GM19099 (cell line): ENCODE data around the gene CBX6.

Experiments
- POLR2A ChIP-seq: IDR thresholded peaks from 3 replicates; pipeline ENCODE4 v1.6.1; 2011; ENCODE audit warnings: low read depth; ENCODE audit not compliant: insufficient read length; ENCODE audit errors: extremely low read depth

Gene CBX6

DNA sequence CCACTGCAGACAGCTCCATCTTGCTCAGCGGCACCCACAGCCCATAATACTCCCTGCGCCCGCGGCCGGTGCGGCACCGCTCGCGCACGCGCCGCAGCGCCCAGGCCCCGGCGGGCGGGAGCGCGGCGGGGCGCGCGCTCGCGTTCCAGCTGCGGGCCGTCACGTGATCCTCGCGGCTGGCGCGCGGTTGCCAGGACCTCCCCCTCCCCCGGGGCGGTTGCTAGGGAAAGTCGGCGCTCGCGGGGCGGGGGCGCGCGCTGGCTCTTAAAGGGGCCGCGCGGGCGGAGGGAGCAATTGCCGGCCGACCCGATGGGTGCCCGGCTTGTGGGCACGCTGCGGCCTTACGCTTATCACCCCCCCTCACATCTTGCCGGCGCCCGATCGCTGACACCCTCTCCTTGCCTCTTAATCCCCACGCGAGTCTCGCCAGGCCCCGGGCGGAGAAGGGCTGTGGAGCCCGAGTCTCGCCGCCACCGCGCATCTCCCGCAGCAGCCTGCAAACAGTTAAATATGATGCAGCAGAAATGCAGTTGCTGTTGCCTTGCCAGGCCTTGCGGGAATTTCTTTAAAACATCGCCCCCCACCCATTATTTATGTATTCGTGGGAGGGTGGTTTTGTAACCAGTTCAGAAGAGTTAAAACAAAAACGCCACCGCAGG is at the start of gene CBX6:
Gene CBX6, minus strand, starts transcription at position 45 of the 659 bp plus-strand sequence. Its CDS starts 26 bp downstream, at position 19.
- TF ChIP-seq POLR2A: peak; percentile 81

DNA sequence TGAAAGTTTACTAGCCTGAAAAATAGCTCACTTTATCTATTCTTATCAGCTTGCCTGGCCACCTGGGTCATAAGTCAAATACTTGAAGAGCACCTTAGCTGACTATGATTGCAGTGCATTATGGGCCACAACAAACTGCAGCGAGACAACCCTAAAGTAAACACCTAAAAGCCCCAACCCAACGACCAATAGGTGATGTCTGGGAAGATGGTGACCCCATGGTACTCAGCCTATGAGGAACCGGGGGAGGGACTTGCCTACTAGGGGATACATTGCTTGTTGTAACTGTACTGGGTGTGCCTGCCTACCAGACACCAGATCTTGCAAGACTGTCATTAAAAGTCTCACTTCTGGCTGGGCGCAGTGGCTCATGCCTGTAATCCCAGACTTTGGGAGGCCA is 49.8 kb upstream of the CBX6 start:
- TF ChIP-seq POLR2A: no peak

DNA sequence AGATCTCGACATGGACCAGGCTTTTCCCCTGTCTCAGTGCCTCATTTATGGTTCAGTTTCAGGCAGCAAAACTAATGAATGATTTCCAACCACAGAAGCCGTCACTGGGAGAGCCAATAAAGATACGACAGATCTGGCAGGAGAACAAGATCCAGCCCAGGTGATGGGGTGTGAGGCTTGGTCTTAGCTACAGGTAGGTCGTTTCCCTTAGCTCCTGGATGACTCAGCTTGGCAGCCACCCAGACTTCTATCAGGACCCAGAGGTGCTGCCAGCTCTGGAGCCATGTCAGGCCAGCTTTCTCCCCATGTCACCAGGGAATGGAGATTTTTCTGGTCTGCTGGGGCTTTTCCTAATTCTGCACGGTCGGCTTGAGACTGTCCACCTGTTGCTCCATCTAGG is 49.1 kb upstream of the CBX6 start:
- no peak for TF ChIP-seq POLR2A

GRCh38 chr22:38919631-38920190 is 47.7 kb upstream of the CBX6 start:
- TF ChIP-seq POLR2A: no peak

DNA sequence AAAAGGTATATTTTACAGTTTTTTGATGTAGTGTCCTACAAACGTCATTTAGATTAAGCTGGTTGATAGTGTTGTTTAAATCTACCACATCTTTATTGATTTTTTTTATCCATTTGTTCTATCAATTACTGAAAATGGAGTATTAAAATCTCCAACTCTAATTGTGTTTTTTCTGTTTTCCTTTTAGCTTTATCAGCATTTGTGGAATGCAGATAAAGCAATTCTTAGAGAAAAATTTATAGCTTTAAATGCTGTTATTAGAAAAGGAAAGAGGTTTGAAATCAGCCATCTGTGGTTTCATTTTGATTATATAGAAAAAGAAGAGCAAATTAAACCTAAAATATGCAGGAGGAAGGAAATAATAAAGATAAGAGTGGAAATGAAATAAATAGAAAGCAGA is 39.4 kb upstream of the CBX6 start:
- TF ChIP-seq POLR2A: no peak

GRCh38 chr22:38907767-38908166 is 35.8 kb upstream of the CBX6 start:
- TF ChIP-seq POLR2A: no peak

DNA sequence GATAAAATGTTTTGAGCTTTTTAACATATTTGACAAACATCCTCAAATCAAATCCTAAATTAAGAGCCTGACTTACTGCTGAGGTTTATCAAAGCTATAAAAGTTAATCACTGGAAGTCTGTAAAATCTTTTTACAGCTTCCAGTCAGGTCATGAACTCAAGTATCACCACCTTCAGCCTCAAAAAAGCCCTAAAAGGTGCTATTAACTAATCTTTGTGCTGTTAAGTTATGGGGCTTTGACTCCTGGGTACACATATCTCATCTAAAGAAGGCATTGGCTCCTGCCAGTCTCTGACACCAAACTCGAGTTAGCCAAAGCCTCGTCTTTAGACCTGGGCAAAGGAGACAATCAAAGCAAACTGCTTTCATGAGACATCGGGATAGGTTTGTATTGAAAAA is 34.0 kb upstream of the CBX6 start:
- no peak for TF ChIP-seq POLR2A

DNA sequence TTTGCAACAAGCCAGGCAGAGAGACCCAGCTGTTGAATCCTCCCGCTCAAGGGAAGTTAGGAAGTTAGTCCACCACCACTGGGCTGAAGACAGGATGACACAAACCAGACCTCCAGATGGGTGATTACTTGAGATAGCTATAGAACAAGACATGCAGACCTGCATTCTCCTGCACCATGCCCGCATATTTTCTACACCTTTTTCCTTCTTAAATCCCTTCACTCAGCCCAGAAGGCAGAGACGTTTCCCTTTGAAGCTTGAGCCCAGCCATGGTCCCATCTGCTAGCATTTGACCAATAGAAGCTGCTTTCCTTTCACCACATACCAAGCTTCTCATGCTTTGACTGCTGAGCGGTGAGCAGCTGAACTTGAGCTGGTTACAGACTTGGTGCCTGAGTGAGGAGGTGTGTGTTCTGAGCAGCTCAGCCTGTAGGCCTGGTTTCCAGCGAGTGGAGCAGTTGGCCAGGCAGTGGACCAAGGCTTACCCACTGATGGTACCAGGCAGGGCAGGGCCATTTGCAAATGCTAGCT is 29.2 kb upstream of the CBX6 start:
- no peak for TF ChIP-seq POLR2A

DNA sequence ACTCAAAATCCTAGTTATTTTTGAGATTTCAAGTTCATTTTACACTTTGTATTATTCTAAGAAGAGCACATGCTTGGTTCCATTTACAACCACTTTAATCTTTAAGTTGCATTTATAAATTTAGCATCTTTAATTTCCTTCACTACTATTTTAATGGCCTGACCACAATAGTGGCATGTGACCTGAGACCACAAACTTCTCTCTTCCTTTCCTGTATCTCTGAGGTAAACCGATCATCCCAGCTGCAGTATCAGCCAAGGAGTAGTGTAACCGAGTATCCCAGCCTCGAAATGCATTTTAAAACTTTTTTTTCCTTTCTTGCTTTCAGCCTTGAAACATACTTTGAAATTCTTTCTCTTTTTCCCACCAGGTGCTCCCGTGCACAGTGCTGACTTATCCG is 28.7 kb upstream of the CBX6 start:
- TF ChIP-seq POLR2A: no peak

DNA sequence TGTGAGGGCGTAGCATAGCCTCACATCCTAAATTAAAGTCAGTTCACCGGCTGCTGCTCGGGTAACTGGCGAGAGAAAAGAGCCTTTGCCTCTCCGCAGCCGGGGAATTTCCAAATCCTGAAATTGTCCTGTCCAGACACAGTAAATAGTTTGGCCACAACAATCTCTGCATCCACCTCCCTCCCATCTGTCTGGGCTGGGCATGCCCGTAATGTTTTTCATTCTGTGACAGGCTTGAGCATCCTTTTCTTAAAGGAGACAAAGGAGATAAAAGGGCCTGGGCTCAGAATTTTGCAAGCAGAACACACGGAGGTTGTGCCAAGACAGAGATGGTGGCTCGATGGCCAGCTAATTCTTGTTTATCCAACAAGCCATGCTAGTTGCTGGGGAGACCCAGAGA is 19.2 kb upstream of the CBX6 start:
- no peak for TF ChIP-seq POLR2A

GRCh38 chr22:38890377-38890776 is 18.4 kb upstream of the CBX6 start:
- no peak for TF ChIP-seq POLR2A

DNA sequence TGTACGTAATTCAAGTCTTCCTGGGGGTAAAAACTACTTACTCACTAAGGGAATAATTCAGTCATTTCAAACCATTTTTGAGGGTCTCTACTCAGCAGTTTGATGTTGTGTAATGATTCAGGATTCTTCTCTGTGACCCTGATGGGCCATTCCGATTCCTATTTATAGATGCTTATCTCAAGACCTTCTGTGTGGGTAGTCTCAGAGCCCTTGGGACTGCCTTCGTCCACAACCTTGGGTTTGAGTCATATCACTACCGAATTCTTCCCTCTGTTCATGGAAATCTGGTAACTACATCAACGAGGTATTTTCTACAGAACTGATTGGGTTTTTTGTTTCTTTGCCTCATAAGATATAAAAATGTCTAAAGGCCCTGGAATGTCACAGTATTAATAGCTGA is 14.3 kb upstream of the CBX6 start:
- no peak for TF ChIP-seq POLR2A

GRCh38 chr22:38882972-38883622 is 11.1 kb upstream of the CBX6 start:
- no peak for TF ChIP-seq POLR2A

GRCh38 chr22:38881997-38882879 is 10.2 kb upstream of the CBX6 start:
- no peak for TF ChIP-seq POLR2A

DNA sequence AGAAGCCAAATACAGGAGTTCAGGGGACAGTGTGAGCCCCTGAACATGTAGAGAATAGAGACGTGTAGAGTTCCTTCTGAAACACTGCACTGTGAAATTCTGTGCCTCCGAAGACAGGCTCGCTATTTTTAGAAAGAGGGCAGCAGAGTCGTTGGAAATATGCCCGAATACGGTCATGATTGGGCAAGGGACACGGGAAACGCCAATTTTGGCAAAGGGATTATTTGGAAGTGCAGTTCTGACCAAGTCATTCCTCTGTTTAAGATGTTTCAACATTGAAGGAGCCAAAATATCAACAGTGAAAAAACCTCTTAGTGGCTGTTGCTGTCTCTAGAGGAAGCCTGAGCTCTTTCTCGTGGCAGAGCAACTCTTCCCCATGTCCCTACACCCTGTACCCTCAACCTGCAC is 9.5 kb upstream of the CBX6 start:
- TF ChIP-seq POLR2A: no peak
